NCI-H748 (cell line): Measurements from ENCODE around the gene TMEM94.
"Not testable (repeated sequence)": the region's sequence is repeated elsewhere in the genome, so short reads cannot be mapped to it uniquely, and the experiment has no call there.

Source experiments
- DNase-seq: peaks from one replicate; lab custom pipeline; 2025; ENCODE audit not compliant: unreplicated experiment; lab: John Stamatoyannopoulos, UW

TMEM94 gene

DNA sequence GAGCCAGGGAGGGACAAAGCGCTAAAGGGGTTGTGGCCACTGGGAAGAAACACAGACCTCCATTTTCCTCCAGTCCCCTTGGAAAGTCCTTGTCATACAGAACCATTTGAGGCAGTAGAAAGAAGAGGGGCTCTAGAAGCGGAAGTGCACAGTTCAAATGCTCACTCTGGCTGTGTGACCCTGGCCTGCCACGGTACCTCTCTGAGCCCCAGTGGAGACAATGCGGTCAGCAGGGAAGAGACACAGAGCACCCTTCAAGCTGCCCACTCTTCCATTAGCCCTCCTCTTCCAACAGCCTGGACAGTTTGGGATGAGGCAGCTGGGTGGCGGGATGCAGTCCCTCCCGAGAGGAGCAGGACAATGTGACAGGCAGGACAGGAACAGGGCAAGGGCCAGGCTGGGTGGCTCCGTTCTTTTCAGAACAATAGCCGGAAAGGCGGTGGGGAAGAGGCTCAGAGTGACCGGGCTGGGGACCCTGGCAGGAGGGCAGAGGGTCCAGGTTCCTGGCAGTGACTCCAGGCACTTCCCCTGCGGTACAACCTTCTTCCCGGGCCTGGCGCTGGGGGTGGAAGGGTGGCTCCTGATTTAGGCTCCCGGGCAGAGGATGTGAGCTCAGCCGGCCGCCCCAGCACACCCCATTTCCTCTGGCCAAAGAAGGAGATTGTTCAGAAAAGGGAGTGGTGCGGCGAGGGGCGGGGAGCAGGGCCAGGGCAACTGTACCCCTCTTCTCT lies 53.3 kb downstream of the TMEM94 start:
- no peak for DNase-seq

GRCh38 chr17:75511270-75511609 lies 54.8 kb downstream of the TMEM94 start:
- DNase-seq: no peak

GRCh38 chr17:75511610-75512575 lies 55.5 kb downstream of the TMEM94 start:
- DNase-seq: peak; percentile 30

DNA sequence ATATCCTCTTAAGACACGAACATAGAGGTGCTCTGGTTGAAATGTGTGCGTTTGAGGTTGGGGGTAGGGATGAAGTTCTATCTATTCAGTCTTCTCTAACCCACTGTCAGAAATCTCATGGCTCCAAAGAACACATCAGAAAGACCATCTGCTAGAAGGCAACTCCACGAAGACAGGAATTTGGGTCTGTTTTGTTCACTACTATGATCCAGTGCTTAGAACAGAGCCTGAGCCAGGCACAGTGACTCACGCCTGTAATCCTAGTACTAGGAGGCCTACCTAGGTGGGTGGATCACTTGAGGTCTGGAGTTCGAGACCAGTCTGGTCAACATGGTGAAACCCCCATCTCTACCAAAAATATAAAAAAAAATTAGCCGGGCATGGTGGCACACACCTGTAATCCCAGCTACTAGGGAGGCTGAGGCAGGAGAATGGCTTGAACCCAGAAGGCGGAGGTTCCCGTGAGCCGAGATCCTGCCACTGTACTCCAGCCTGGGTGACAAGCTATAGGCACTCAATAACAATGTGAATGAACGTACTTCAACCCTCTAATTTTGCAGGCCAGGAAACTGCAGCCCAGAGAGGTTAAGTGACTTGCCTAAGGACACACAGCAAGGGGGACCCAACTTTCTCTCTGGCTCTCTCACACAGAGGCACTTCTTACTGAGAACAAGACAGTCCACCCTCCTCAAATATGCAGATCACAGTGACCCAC lies 56.6 kb downstream of the TMEM94 start:
- DNase-seq: no peak

GRCh38 chr17:75513641-75514000 lies 57.2 kb downstream of the TMEM94 start:
- DNase-seq: no peak

GRCh38 chr17:75514299-75514918 lies 58.0 kb downstream of the TMEM94 start:
- DNase-seq: peak; percentile 20

DNA sequence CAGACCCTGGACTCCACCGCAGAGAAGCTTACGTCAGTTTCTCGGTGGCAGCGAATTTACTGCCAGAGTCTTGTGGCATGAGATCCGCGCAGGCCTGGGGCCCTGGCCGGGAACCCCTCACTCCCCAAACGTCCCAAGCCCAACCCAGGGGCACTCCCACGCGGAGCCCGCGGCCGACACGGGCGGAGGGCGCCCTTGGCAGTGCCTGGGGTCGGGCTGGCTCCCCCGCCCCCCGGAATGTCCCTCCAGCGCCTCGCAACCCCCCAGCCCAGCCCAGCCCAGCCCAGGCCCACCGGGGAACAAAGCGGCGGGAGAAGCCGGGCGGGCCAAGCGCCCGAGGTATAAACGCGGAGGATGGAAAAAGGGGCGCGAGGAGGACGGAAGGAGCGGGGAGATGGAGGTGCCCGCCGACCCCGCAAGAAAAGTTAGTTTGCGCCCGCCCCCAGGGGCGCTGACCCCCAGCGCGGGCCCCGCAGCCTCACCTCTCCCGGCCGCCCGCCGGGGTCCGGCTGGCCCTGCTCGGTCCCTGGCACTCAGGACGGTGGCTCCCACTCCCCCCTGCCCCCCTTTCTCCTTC lies 58.6 kb downstream of the TMEM94 start:
- no peak for DNase-seq

DNA sequence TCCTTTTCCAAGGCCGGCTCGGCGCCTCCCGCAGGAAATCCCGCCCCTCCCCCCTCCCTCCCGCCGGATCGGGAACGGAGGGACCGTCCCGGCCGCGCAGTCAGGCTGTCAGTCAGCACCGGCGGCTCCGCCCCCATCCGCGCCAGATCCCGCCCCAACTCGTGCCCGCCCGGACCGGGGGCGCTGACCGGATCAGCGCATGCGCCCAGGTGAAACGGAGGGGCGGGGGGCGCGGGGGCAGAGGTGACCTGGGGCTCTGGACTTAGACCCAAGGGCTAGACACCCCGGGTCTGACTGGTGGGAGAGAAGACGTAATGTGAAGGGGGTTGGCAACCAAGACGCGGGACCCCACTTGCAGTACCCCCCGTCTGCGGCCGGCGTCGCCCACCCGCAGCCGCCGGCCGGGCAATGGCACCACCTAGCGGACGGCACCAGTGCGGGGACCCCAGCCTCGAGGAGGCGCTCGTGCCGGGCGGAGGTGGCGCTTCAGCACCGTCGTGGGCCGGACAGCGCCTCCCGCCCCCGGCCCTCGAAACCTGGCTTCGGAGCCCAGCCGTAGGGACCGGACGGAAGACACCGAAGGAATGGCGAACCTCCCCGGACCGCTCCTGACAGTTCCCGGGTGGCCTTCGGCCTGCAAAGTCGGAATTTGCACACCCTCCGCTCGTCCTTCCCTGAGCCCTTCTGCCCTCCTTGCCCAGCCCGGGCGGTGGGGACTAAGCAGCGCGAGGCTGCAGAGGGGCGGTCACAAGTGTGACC lies 59.2 kb downstream of the TMEM94 start, which contains the start of gene CASKIN2:
CASKIN2 (minus strand) TSS at position 42 of the 759 bp plus-strand sequence. CDS start 1,733 bp downstream, outside the sequence.
- peak; percentile 88 for DNase-seq

GRCh38 chr17:75516255-75516618 lies 59.8 kb downstream of the TMEM94 start, which contains the start of gene TSEN54:
TSS of gene TSEN54 (plus strand) at chr17:75516528. CDS start at chr17:75516561, 33 bp downstream.
- peak; percentile 84 for DNase-seq

DNA sequence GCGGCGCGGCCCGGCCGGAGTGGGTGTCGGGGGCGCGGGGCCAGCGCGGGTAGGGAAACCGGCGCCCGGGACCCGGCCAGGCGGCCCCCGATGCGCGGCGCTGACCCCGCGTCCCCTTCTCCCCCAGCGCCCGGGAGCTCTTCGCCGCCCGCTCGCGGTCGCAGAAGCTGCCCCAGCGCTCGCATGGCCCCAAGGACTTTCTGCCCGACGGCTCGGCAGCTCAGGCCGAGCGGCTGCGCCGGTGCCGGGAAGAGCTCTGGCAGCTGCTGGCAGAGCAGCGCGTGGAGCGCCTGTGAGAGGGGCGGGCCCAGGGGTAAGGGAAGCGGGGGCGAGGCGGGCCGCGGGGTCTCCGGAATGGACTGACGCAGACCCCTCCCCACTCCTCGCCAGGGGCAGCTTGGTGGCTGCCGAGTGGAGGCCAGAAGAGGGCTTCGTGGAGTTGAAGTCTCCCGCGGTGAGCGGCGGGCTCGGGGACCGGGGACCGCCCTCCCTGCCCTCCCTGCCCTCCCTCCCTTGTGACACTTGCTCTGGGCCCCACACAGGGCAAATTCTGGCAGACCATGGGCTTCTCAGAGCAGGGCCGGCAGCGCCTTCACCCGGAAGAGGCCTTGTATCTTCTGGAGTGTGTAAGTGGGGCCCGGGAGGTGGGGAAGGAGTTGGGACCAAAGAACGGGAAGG lies 60.3 kb downstream of the TMEM94 start:
- peak; percentile 59 for DNase-seq

DNA sequence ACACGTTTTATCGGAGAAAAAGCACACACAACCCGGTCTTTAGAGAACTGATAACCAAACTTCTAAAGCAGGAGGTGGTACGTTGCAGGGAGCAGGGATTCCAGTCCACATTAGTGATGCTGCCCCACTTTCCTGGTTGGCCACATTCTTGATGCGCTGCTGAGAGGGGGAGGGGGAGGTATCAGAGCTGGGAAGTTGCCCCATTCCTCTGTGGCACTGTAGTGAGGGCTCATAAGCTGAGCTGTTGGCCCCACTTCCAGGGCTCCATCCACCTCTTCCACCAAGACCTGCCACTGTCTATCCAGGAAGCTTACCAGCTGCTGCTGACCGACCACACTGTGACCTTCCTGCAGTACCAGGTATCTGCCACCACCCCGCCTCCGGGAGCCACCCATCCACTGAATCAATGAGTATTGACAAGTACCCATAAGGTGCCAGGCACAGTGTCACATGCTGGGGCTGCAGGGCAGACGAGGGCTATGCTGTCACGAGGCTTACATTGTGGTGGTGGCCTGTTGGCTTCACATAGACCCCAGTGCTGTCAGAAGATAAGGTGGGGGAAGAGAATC lies 60.9 kb downstream of the TMEM94 start:
- peak; percentile 20 for DNase-seq

DNA sequence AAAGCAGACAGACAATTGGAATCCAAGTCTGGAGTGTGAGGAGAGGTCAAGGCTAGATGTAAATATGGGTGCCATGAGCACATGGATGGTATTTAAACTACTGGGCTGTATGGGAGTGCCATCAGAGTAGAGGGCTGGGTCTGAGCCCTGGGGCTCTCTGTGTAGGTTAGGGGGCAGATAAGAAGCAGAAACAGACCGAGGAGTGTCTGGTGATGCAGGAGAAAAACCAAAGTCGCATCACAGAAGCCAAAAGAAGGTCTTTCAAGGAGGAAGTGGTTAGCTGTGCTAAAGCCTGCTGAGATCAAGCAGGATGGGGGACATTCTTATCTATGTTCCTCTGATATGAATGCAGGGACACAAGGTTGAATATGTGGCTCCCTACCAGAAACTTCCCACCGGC lies 61.8 kb downstream of the TMEM94 start:
- no peak for DNase-seq

GRCh38 chr17:75518983-75519537 lies 62.6 kb downstream of the TMEM94 start:
- DNase-seq: no peak

GRCh38 chr17:75520413-75520812 lies 64.0 kb downstream of the TMEM94 start:
- not testable (repeated sequence) for DNase-seq

- DNase-seq: no peak
Measured at GRCh38 chr17:75521290-75521689, 64.9 kb downstream of the TMEM94 start.

- no peak for DNase-seq
Measured at GRCh38 chr17:75521951-75522727, 65.7 kb downstream of the TMEM94 start.

- no peak for DNase-seq
Measured at GRCh38 chr17:75523647-75524046, 67.2 kb downstream of the TMEM94 start.
